ENCODE measurements around the gene NKX2-3.

NKX2-3 gene

DNA sequence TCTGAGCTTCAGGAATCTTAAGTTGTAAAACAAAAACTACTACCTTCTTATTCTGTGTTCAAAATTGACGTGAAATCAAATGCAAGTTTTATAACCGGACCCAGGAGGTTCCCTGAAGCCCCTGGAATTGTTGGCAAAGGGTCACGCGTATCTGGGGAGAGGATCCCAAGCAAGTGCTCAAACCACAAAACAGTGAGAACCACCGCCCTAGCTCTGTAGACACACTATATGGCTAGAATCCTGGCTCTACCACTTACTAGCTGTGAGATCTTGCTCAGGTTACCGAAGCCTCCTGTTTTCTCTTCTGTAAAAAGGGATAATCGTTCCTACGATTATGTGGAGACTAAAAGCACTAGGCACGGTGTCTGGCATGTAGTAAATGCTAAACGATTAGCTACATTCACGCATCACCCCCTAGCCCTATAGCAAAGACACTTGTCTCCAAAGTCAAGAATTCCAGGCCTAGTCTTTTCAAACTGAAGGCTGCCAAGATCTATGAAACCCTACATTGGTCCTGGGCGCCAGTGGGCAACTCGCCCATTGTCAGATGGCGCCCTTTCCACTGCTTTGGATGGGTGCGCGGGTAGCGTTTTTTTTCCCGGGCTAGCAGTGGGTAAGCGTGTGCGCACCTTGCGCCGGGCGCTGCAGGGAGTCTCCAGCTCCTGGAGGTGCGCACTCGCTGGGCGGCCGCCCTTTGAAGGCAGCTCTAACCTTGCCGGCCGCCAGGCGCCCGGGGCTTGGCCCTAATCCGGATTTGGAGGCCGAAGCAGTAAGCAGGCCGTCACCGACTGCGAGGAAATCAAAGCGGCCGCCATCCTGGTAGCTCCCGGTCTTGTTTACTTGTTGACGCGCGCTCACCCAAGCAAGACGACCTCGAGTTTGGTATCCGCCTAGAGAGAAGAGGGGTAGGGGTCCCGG is 11.6 kb upstream of the NKX2-3 start:
- H3K4me3 ChIP-seq (ENCODE audit: low read depth, low read length) = peak overlapping the region; percentile 75
- no peak overlapping the region for H3K9ac ChIP-seq (ENCODE audit: low read length)

DNA sequence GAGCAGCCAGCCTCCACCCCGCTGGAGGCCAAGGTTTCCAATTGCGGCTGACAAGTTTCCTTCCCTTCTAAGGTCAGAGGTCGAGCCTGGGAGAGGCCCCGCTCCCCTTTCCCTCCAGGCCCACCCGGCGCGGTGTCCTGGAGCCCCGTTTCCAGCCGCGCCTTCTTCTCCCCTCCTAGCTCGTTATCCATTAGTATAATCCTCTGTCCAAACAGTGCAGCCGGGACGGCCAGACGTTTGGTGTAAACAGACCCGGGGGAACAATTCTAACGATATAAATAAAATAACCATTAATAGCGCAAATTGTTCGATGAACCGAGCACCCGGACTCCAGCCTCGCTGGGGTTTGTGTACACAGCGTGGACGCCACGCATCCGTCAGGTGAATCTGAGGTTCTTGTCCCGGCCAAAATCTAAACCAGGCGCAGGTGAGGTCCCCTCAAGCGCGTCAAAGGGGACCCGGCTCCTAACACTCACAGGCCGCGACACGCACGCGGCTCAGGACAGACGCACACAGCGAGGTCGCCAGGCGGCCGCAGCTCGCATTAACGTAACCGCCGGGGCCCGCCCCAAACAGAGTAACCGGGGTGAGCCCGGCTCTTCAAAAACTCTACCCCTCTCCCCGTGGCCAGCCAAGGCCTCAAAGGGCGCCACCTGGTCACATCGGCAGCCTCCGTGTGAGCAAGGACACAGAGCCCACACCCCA is 10.8 kb upstream of the NKX2-3 start:
- H3K27ac ChIP-seq (ENCODE audit: low read depth, low read length) = no peak overlapping the region
- H3K27me3 ChIP-seq (ENCODE audit: control insufficient read depth, insufficient read depth, low read length) = peaks cover 100% of the 10 kb centered on the region
- no peaks in the 10 kb centered on the region for H3K9me3 ChIP-seq (ENCODE audit: control insufficient read depth, insufficient read depth, low read depth, low read length)
- peak overlapping the region; percentile 75 for H3K4me3 ChIP-seq (ENCODE audit: low read depth, low read length)
- no peak overlapping the region for H3K9ac ChIP-seq (ENCODE audit: low read length)
- no peaks in the 10 kb centered on the region for H3K36me3 ChIP-seq (ENCODE audit: control insufficient read depth, insufficient read depth, low read length)
- peaks cover 57% of the 10 kb centered on the region for H3K4me1 ChIP-seq (ENCODE audit: control insufficient read depth, insufficient read depth, low read length)

More for the DNA sequence above, 11.6 kb upstream of the NKX2-3 start:
- H3K36me3 ChIP-seq (ENCODE audit: control insufficient read depth, insufficient read depth, low read length) = no peaks in the 10 kb centered on the region
- H3K4me1 ChIP-seq (ENCODE audit: control insufficient read depth, insufficient read depth, low read length) = peaks cover 49% of the 10 kb centered on the region
- H3K27me3 ChIP-seq (ENCODE audit: control insufficient read depth, insufficient read depth, low read length) = peaks cover 100% of the 10 kb centered on the region
- H3K9me3 ChIP-seq (ENCODE audit: control insufficient read depth, insufficient read depth, low read depth, low read length) = no peaks in the 10 kb centered on the region
- no peak overlapping the region for H3K27ac ChIP-seq (ENCODE audit: low read depth, low read length)

DNA sequence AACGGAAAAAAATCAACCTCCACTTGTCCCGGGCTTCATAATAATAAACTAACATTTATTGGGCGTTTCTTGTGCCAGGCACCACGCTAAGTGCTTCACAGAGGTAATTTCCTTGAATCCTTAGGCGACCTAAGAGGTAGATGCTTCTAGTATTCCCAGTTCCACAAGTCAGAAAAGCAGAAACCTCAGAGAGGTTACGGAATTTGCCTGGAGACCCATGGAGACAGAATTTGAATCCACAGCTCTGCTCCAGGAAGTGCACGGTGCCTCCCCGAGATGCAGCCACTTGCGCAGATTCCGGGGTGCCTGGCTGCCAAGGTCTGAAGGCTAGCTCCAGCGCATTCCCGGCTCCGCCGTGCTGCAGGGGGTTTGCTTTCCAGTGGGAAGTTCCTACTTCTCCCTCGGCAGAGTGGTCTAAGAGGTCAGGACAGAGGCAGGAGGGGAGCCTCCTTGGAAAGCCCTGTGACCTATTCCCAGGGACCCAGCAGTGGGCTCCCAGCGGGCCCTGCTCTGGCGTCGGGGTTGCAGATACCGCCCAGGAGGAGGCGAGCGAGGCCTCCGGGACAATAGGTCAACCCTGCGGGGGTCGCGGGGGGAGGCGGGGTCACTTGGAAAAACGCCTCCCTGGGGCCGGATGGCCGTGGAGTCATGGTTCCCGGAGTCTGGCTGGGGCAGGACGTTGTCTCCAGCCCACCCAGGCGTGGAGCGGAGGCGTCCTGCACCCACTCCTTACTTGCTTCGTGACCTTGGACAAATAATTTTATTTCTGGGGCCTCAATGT is 10.1 kb upstream of the NKX2-3 start:
- peak overlapping the region; percentile 64 for H3K9ac ChIP-seq (ENCODE audit: low read length)
- H3K4me3 ChIP-seq (ENCODE audit: low read depth, low read length) = peak overlapping the region; percentile 75
- no peaks in the 10 kb centered on the region for H3K36me3 ChIP-seq (ENCODE audit: control insufficient read depth, insufficient read depth, low read length)
- no peaks in the 10 kb centered on the region for H3K9me3 ChIP-seq (ENCODE audit: control insufficient read depth, insufficient read depth, low read depth, low read length)
- H3K4me1 ChIP-seq (ENCODE audit: control insufficient read depth, insufficient read depth, low read length) = peaks cover 64% of the 10 kb centered on the region
- H3K27me3 ChIP-seq (ENCODE audit: control insufficient read depth, insufficient read depth, low read length) = peaks cover 100% of the 10 kb centered on the region
- H3K27ac ChIP-seq (ENCODE audit: low read depth, low read length) = no peak overlapping the region

DNA sequence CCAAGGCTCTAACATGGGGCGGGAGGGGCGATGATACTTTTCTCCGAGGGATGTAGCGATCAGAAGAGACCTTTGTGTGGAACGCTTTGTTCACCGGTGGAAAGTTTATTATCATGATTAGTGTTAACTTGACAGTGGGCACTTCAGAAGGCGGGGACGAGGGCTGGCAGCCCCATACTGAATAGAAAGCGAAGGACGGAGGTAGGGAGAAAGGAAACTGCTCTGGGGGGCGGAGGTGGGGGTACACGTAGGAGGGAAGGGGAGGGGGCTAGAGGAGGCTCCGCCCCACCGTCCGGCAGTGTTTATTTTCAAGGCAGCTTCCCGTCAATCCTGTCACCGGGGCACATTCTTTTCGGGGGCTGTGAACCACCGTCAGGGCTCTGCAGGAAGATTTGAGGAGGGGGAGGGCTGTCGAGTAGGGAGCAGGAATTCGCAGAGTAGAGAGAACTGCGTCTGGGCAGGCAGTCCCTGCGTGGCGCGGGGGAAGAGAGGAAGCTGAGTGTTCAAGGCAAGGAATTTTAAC is 9.4 kb upstream of the NKX2-3 start:
- Histone ChIP-seq H3K36me3 (ENCODE audit: control insufficient read depth, insufficient read depth, low read length) (no peaks in the 10 kb centered on the region), H3K9me3 (ENCODE audit: control insufficient read depth, insufficient read depth, low read depth, low read length) (no peaks in the 10 kb centered on the region), H3K4me1 (ENCODE audit: control insufficient read depth, insufficient read depth, low read length) (peaks cover 69% of the 10 kb centered on the region), H3K27me3 (ENCODE audit: control insufficient read depth, insufficient read depth, low read length) (peaks cover 100% of the 10 kb centered on the region), H3K9ac (ENCODE audit: low read length) (peak overlapping the region; percentile 64), H3K4me3 (ENCODE audit: low read depth, low read length) (peak overlapping the region; percentile 75), H3K27ac (ENCODE audit: low read depth, low read length) (no peak overlapping the region)

DNA sequence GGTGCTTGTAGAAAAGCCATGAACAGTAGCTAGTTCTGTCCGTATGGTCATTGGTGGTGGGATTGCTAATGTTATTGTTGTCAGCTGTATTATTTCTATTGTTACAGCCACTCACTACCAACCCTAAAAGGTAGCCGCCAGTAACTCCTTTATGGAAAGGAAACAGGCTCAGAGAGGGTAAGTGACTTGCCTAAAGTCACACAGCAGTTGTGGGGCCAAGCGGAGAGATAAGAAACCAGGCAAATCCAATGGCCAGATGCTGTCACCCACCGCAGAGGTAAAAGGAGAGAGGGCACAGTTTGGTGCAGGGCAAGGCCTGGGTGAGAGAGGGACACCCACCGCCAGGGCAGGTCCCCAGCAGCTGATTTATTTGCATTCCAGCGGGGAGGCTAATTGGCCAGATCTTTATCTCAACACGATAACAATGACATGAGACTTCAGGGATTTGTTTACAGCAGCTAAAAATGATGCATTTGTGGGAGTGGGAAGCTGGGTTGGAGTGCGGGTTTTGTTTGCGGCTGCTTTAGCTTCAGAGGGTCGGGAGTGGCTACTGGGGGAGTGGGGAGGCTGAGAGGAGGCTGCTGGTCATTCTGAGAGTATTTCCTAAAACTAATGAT is 8.6 kb upstream of the NKX2-3 start:
- no peak overlapping the region for H3K27ac ChIP-seq (ENCODE audit: low read depth, low read length)
- no peaks in the 10 kb centered on the region for H3K36me3 ChIP-seq (ENCODE audit: control insufficient read depth, insufficient read depth, low read length)
- no peaks in the 10 kb centered on the region for H3K9me3 ChIP-seq (ENCODE audit: control insufficient read depth, insufficient read depth, low read depth, low read length)
- peaks cover 69% of the 10 kb centered on the region for H3K4me1 ChIP-seq (ENCODE audit: control insufficient read depth, insufficient read depth, low read length)
- H3K4me3 ChIP-seq (ENCODE audit: low read depth, low read length) = peak overlapping the region; percentile 75; the same call in 1 of the 2 replicates
- H3K9ac ChIP-seq (ENCODE audit: low read length) = no peak overlapping the region
- peaks cover 100% of the 10 kb centered on the region for H3K27me3 ChIP-seq (ENCODE audit: control insufficient read depth, insufficient read depth, low read length)

DNA sequence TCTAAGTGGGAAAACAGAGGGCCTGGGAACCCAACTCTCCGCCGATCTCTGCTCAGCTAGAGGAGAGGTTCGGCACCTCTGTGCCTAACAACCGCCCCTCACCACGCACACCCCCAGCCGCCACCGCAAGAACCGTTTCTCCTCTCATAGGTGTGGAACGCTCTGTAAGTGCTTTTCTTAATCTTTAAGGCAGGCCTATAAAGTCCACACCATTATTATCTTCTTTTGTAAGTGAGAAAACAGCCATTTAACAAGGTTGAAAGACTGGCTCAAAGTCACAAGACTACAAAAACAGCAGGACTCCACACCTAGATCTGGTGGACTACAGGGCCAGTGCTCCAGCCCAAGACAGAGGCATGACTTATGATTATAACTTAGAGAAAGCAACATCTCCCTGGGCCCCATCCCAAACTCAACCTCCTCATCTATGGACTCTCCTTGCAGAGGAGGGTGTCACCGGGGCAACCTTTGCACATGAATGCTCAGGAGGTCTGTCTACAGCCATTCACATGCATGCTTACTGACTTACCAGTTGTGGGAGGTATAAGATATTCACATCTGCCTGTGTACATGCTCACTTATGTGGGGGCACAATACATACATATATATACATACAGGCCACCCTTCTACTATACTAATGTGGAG is 7.9 kb upstream of the NKX2-3 start:
- Histone ChIP-seq H3K27ac (ENCODE audit: low read depth, low read length) (no peak overlapping the region), H3K36me3 (ENCODE audit: control insufficient read depth, insufficient read depth, low read length) (no peaks in the 10 kb centered on the region), H3K27me3 (ENCODE audit: control insufficient read depth, insufficient read depth, low read length) (peaks cover 100% of the 10 kb centered on the region), H3K4me3 (ENCODE audit: low read depth, low read length) (no peak overlapping the region), H3K4me1 (ENCODE audit: control insufficient read depth, insufficient read depth, low read length) (peaks cover 66% of the 10 kb centered on the region), H3K9me3 (ENCODE audit: control insufficient read depth, insufficient read depth, low read depth, low read length) (no peaks in the 10 kb centered on the region), H3K9ac (ENCODE audit: low read length) (no peak overlapping the region)

DNA sequence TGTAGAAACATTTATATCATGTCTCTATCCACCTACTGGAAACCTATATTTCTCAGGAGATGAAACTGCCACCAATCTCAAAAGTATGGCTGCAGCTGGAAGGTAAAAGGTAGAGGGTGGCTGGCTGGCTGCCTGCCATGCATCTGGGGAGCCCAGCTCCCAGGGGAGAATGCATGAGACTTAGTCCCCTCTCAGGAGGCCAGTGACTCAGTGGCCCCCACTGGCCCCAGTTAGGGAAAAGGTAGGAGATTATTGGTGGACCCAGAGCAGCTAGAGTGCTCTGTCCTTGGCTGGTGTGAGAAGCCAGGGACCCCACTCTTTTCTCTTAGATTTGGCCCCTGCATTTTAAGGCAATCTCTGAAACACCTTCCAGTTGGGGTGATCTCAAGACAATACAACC is 6.8 kb upstream of the NKX2-3 start:
- Histone ChIP-seq H3K4me1 (ENCODE audit: control insufficient read depth, insufficient read depth, low read length) (peaks cover 62% of the 10 kb centered on the region), H3K4me3 (ENCODE audit: low read depth, low read length) (no peak overlapping the region), H3K9me3 (ENCODE audit: control insufficient read depth, insufficient read depth, low read depth, low read length) (no peaks in the 10 kb centered on the region), H3K27ac (ENCODE audit: low read depth, low read length) (no peak overlapping the region), H3K9ac (ENCODE audit: low read length) (no peak overlapping the region), H3K36me3 (ENCODE audit: control insufficient read depth, insufficient read depth, low read length) (no peaks in the 10 kb centered on the region), H3K27me3 (ENCODE audit: control insufficient read depth, insufficient read depth, low read length) (peaks cover 100% of the 10 kb centered on the region)

DNA sequence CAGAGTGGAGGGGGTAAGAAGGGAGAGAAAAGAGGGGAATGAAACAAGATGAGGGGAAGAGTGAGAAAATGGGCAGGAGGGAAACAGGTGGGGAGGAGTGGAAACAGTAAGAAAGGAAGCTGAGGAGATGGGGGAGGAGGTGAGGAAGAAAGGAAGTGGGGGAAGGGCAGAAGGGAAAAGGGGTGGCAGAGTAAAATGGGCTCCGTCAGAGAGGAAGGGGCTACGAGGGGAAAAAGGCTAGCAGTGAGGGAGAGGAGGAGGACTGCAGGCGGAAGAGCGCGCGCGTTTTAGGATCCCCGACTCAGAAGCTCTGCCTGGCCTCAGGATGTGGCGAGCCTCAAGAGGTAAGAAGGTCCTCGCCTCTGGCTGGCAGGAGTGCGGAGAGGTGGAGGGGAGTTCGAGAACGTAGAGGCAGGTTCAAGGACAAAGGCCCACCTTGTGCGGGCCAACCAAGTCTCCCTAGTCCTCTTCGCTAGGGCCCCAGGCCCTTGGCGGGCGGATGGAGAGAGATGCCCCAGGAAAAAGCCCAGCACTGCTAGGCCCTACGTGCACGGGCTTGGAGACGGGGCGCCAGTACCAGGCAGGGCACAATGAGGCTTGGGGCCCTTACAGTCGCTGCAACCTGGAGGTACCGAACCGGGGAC is 5.8 kb upstream of the NKX2-3 start:
- Histone ChIP-seq H3K4me1 (ENCODE audit: control insufficient read depth, insufficient read depth, low read length) (peaks cover 52% of the 10 kb centered on the region), H3K36me3 (ENCODE audit: control insufficient read depth, insufficient read depth, low read length) (no peaks in the 10 kb centered on the region), H3K4me3 (ENCODE audit: low read depth, low read length) (peak overlapping the region; percentile 38), H3K27me3 (ENCODE audit: control insufficient read depth, insufficient read depth, low read length) (peaks cover 100% of the 10 kb centered on the region), H3K27ac (ENCODE audit: low read depth, low read length) (no peak overlapping the region), H3K9ac (ENCODE audit: low read length) (no peak overlapping the region), H3K9me3 (ENCODE audit: control insufficient read depth, insufficient read depth, low read depth, low read length) (no peaks in the 10 kb centered on the region)

DNA sequence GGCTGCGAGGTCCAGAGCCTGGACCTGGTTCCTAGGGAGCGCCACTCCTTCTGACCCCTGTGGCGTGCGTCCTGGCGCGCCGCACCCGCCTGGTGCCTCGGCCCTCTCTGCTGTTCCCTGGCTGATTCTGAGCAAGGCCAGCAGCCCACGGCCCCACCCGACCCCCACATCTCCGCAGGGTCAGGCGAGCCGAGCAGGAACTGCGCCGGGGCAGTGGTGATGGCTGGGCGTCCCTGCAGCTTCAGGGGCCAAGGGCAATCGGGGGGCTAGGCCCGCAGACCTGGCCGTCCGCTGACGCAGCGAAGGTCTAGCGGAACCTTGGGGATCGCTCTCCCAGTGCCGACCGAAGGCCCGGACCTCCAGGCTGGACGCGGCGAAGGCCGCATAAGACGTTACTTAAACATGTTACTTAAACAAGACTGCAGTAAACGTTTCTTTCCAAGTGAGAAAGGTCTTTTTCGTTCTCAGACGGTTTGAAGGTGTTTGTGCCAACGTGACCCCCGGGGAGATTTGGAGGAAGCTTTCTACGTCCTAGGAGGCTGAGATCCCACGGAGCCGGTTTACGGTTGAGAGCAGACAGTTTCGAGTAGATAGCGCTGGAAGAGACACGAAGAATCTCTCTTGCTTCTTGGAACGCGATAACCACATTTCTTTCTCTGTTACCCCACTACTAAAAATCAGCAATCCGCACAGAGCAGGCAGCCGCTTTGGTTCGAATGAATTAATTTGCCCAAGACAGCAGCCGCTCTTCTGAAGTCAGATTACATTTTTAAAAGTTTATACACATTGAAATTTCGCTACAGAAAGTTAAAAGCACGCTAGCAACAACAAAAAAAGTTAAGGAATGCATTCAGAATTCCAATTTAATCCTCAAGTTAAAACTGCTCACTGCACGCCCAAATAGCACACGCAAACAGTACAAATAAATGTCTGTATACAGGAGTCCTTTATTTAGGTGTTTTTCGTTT is 4.9 kb upstream of the NKX2-3 start:
- Histone ChIP-seq H3K9ac (ENCODE audit: low read length) (no peak overlapping the region), H3K4me3 (ENCODE audit: low read depth, low read length) (peak overlapping the region; percentile 38), H3K27ac (ENCODE audit: low read depth, low read length) (no peak overlapping the region), H3K36me3 (ENCODE audit: control insufficient read depth, insufficient read depth, low read length) (no peaks in the 10 kb centered on the region), H3K27me3 (ENCODE audit: control insufficient read depth, insufficient read depth, low read length) (peaks cover 100% of the 10 kb centered on the region), H3K9me3 (ENCODE audit: control insufficient read depth, insufficient read depth, low read depth, low read length) (no peaks in the 10 kb centered on the region), H3K4me1 (ENCODE audit: control insufficient read depth, insufficient read depth, low read length) (peaks cover 45% of the 10 kb centered on the region)

All from HUES6 (cell line).